HL-60 (cell line): ENCODE data around the gene LAG3.

ENCODE experiments used
- POLR2AphosphoS5 ChIP-seq: IDR thresholded peaks from 2 replicates; pipeline ENCODE4 v1.6.1; 2012; ENCODE audit warnings: low read depth
- TF ChIP-seq, protein P1 (sequence below): IDR thresholded peaks from one replicate; pipeline ENCODE4 v1.5.1; 2011; ENCODE audit warnings: low read length, control low read depth, inconsistent platforms; ENCODE audit not compliant: insufficient read depth
- TF ChIP-seq, protein P2 (sequence below): IDR thresholded peaks from 2 replicates; pipeline ENCODE4 v1.6.1; 2012; ENCODE audit warnings: low read depth; ENCODE audit not compliant: insufficient replicate concordance

DNA sequence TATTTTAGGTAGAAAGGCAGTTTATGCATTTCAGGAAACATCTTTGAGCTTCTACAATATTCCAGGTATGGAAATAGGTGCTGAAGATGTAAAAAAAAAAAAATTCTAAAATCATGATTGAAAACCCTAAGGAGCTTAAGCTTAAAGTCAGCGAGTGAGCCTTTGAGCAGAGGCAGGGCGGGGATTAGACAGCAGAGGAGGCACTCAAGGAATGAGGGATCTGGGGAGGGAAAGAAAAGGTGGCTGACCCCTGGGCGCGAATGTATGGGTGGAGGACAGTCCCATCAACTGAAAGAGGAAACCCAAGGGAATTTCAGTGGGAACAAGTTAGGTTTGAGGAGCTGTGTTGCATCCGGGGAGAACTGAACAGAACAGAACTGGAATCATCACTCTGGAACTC, 12.6 kb upstream of the LAG3 start:
- TF ChIP-seq, protein P1, sequence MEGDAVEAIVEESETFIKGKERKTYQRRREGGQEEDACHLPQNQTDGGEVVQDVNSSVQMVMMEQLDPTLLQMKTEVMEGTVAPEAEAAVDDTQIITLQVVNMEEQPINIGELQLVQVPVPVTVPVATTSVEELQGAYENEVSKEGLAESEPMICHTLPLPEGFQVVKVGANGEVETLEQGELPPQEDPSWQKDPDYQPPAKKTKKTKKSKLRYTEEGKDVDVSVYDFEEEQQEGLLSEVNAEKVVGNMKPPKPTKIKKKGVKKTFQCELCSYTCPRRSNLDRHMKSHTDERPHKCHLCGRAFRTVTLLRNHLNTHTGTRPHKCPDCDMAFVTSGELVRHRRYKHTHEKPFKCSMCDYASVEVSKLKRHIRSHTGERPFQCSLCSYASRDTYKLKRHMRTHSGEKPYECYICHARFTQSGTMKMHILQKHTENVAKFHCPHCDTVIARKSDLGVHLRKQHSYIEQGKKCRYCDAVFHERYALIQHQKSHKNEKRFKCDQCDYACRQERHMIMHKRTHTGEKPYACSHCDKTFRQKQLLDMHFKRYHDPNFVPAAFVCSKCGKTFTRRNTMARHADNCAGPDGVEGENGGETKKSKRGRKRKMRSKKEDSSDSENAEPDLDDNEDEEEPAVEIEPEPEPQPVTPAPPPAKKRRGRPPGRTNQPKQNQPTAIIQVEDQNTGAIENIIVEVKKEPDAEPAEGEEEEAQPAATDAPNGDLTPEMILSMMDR: no peak
- no peak for TF ChIP-seq POLR2AphosphoS5
- TF ChIP-seq, protein P2, sequence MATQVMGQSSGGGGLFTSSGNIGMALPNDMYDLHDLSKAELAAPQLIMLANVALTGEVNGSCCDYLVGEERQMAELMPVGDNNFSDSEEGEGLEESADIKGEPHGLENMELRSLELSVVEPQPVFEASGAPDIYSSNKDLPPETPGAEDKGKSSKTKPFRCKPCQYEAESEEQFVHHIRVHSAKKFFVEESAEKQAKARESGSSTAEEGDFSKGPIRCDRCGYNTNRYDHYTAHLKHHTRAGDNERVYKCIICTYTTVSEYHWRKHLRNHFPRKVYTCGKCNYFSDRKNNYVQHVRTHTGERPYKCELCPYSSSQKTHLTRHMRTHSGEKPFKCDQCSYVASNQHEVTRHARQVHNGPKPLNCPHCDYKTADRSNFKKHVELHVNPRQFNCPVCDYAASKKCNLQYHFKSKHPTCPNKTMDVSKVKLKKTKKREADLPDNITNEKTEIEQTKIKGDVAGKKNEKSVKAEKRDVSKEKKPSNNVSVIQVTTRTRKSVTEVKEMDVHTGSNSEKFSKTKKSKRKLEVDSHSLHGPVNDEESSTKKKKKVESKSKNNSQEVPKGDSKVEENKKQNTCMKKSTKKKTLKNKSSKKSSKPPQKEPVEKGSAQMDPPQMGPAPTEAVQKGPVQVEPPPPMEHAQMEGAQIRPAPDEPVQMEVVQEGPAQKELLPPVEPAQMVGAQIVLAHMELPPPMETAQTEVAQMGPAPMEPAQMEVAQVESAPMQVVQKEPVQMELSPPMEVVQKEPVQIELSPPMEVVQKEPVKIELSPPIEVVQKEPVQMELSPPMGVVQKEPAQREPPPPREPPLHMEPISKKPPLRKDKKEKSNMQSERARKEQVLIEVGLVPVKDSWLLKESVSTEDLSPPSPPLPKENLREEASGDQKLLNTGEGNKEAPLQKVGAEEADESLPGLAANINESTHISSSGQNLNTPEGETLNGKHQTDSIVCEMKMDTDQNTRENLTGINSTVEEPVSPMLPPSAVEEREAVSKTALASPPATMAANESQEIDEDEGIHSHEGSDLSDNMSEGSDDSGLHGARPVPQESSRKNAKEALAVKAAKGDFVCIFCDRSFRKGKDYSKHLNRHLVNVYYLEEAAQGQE: no peak
